GM12801 (cell line): Measurements from ENCODE around the gene ULK2.

ENCODE experiments used
- CTCF ChIP-seq: IDR thresholded peaks from one replicate; pipeline ENCODE4 v1.5.1; 2011; ENCODE audit warnings: control low read depth; ENCODE audit not compliant: insufficient read length; ENCODE audit errors: extremely low read depth

Gene ULK2

GRCh38 chr17:19900809-19901208, 33.1 kb upstream of the ULK2 start:
- TF ChIP-seq CTCF, result no peak

GRCh38 chr17:19897903-19898302, 30.2 kb upstream of the ULK2 start:
- TF ChIP-seq CTCF, result no peak

GRCh38 chr17:19897090-19897837, 29.5 kb upstream of the ULK2 start:
- TF ChIP-seq CTCF, result no peak

- TF ChIP-seq CTCF, result no peak
Measured at GRCh38 chr17:19896679-19897078, 28.9 kb upstream of the ULK2 start.

GRCh38 chr17:19886116-19886515, 18.4 kb upstream of the ULK2 start:
- no peak for TF ChIP-seq CTCF

GRCh38 chr17:19883537-19884215, 15.9 kb upstream of the ULK2 start:
- no peak for TF ChIP-seq CTCF

GRCh38 chr17:19880393-19880792, 12.7 kb upstream of the ULK2 start:
- no peak for TF ChIP-seq CTCF
